GM12891 (cell line): ENCODE data around the gene IGF2BP1.

ENCODE experiments used
- PAX5 ChIP-seq: IDR thresholded peaks from 2 replicates; pipeline ENCODE4 v1.6.1; 2011; ENCODE audit warnings: low read length, moderate library complexity, mild to moderate bottlenecking; ENCODE audit not compliant: insufficient read depth, severe bottlenecking
- POLR2A ChIP-seq: IDR thresholded peaks from 2 replicates; pipeline ENCODE4 v1.6.1; 2011; ENCODE audit warnings: low read depth, low read length, control low read depth
- POLR2AphosphoS5 ChIP-seq: IDR thresholded peaks from 2 replicates; pipeline ENCODE4 v1.6.1; 2011; ENCODE audit warnings: low read depth, low read length, control low read depth
- TAF1 ChIP-seq: IDR thresholded peaks from 2 replicates; pipeline ENCODE4 v1.6.1; 2011; ENCODE audit warnings: low read depth, low read length, control low read depth

GRCh38 chr17:49101054-49101534, 103.9 kb downstream of the IGF2BP1 start:
- no peak for TF ChIP-seq POLR2A
- TF ChIP-seq POLR2AphosphoS5: no peak
- no peak for TF ChIP-seq PAX5
- TF ChIP-seq TAF1: no peak
